HepG2 (cell line): ENCODE measurements around the gene ATG4B. TPM values are rescaled to one million over a fixed set of nuclear protein-coding genes. Genes with fewer than 3 reads are reported as not detected.

Experiments
- ARNT ChIP-seq: fragments of 450-650 bp; IDR thresholded peaks from 2 replicates; pipeline ENCODE4 v1.6.1; 2017
- ATF7 ChIP-seq, 2 experiments: fragments of 450-650 bp in 1 of 2; sonication (generic) in 1 of 2; formaldehyde crosslinking in 1 of 2; IDR thresholded peaks; 2 replicates each; pipeline versions ENCODE4 v1.4.0 to v1.6.1; 2016 to 2020; ENCODE audit warnings: antibody characterized with exemption in 1 of 2, mild to moderate bottlenecking in 1 of 2, missing genetic modification reagents in 1 of 2
- BCLAF1 ChIP-seq: fragments of 450-650 bp; IDR thresholded peaks from 2 replicates; pipeline ENCODE4 v1.6.1; 2017; ENCODE audit warnings: mild to moderate bottlenecking
- ELF3 ChIP-seq: IDR thresholded peaks from 2 replicates; pipeline ENCODE4 v1.6.1; 2016; ENCODE audit warnings: missing genetic modification reagents, missing compliant biosample characterization
- ELK4 ChIP-seq: sonication (generic); formaldehyde crosslinking; IDR thresholded peaks from 2 replicates; pipeline ENCODE4 v1.9.0; 2021; ENCODE audit warnings: missing genetic modification reagents, borderline replicate concordance
- HMGXB3 ChIP-seq: sonication (generic); formaldehyde crosslinking; IDR thresholded peaks from 2 replicates; pipeline ENCODE4 v1.4.0; 2020; ENCODE audit warnings: missing genetic modification reagents, borderline replicate concordance
- IKZF5 ChIP-seq: IDR thresholded peaks from 2 replicates; pipeline ENCODE4 v1.6.1; 2018; ENCODE audit warnings: missing genetic modification reagents, mild to moderate bottlenecking, missing compliant biosample characterization
- MAX ChIP-seq: IDR thresholded peaks from 2 replicates; pipeline ENCODE4 v1.6.1; 2012; ENCODE audit warnings: inconsistent platforms
- MYC ChIP-seq: sonication (generic); formaldehyde crosslinking; IDR thresholded peaks from 2 replicates; pipeline ENCODE4 v1.9.0; 2021; ENCODE audit warnings: missing genetic modification reagents, borderline replicate concordance
- NFE2L1 ChIP-seq: sonication (generic); formaldehyde crosslinking; IDR thresholded peaks from 2 replicates; pipeline ENCODE4 v1.4.0; 2020; ENCODE audit warnings: missing genetic modification reagents, mild to moderate bottlenecking, borderline replicate concordance
- PRPF4 ChIP-seq: fragments of 200-400 bp; formaldehyde crosslinking; IDR thresholded peaks from 2 replicates; pipeline ENCODE4 v1.6.1; 2016; ENCODE audit warnings: low read length, low read depth; ENCODE audit not compliant: poor library complexity, severe bottlenecking
- RFXAP ChIP-seq: sonication (generic); formaldehyde crosslinking; IDR thresholded peaks from 2 replicates; pipeline ENCODE4 v1.4.0; 2020; ENCODE audit warnings: missing genetic modification reagents, borderline replicate concordance
- SIN3B ChIP-seq: fragments of 150-350 bp; IDR thresholded peaks from 2 replicates; pipeline ENCODE4 v1.6.1; 2014; ENCODE audit warnings: low read length
- ZMAT3 ChIP-seq: sonication (generic); formaldehyde crosslinking; conservative IDR thresholded peaks from 2 replicates; pipeline ENCODE4 v1.7.0; 2021; ENCODE audit warnings: missing genetic modification reagents
- ZNF350 ChIP-seq: sonication (generic); formaldehyde crosslinking; IDR thresholded peaks from 2 replicates; pipeline ENCODE4 v1.4.0; 2020; ENCODE audit warnings: mild to moderate bottlenecking, low read depth, missing genetic modification reagents, borderline replicate concordance
- ZNF460 ChIP-seq: sonication (generic); formaldehyde crosslinking; IDR thresholded peaks from 2 replicates; pipeline ENCODE4 v1.5.1; 2020; ENCODE audit warnings: missing genetic modification reagents, mild to moderate bottlenecking, borderline replicate concordance
- ZNF512 ChIP-seq: sonication (generic); formaldehyde crosslinking; IDR thresholded peaks from 2 replicates; pipeline ENCODE4 v1.4.0; 2020; ENCODE audit warnings: mild to moderate bottlenecking, missing genetic modification reagents
- polyA plus RNA-seq, 8 experiments: library from polyadenylated mRNA; depleted of rRNA in 3 of 8; stranded (reverse) in 7 of 8; unstranded in 1 of 8; fragments of >200 nt; fragmentation: Illumina TruSeq in 4 of 8; extraction: Trizol in 4 of 8; gene quantifications; 2 replicates each; pipeline versions ENCODE4 v1.2.1 to v1.2.3, GENCODE V29; 2011 to 2016; ENCODE audit warnings: low read depth in 4 of 8, missing spikeins in 1 of 8, mixed read lengths in 1 of 8; ENCODE audit not compliant: insufficient read depth in 1 of 8
- total RNA-seq, 5 experiments: library from RNA; depleted of rRNA; stranded (reverse); fragments of >200 nt; fragmentation: Illumina TruSeq; extraction: Trizol; gene quantifications; 2 replicates each; pipeline ENCODE4 v1.2.3, GENCODE V29; 2016; ENCODE audit warnings: low read depth in 1 of 5

ATG4B gene
- total and polyA plus RNA-seq, 2 of the 13 experiments (the other 11 are each of a cell fraction or from before 2014, with no cell fraction given): 95.5 to 239 TPM

- TF ChIP-seq ZNF460 (CRISPR knock-in tag): no peak
- peak; percentile 60; the same call in 1 of the 2 replicates for TF ChIP-seq IKZF5 (CRISPR knock-in tag)
- TF ChIP-seq NFE2L1 (CRISPR knock-in tag): no peak
- no peak for TF ChIP-seq ATF7 (IDR thresholded peaks at IDR 0.05)
- TF ChIP-seq ATF7 (CRISPR knock-in tag; IDR thresholded peaks at IDR 0.05): no peak
- no peak for TF ChIP-seq ELK4 (CRISPR knock-in tag)
- no peak; the same call in 1 of the 2 replicates for TF ChIP-seq RFXAP
- no peak; the same call in 1 of the 2 replicates for TF ChIP-seq ZNF350 (CRISPR knock-in tag)
- no peak for TF ChIP-seq ZMAT3 (CRISPR knock-in tag)
- TF ChIP-seq PRPF4: peak; percentile 97
- no peak for TF ChIP-seq BCLAF1
- TF ChIP-seq ARNT: no peak
- TF ChIP-seq ZNF512 (CRISPR knock-in tag): no peak
- peak; percentile 24; the same call in 1 of the 2 replicates for TF ChIP-seq MAX
- 0 out of 2 replicates have a peak, but pooled peaks have one; percentile 19 for TF ChIP-seq ELF3 (CRISPR knock-in tag)
- TF ChIP-seq MYC (CRISPR knock-in tag): no peak
- TF ChIP-seq HMGXB3 (CRISPR knock-in tag): no peak
- TF ChIP-seq SIN3B: 0 out of 2 replicates have a peak, but pooled peaks have one; percentile 32
Measured at GRCh38 chr2:241659150-241659739, 21.8 kb downstream of the ATG4B start (continued).
